ENCODE measurements around the gene MOCOS. TPM values are rescaled to one million over a fixed set of nuclear protein-coding genes. Genes with fewer than 3 reads are reported as not detected.

MOCOS gene
- total and polyA plus RNA-seq, 2 of the 13 experiments (the other 11 are each of a cell fraction or from before 2014, with no cell fraction given) = 7.7 to 15.4 TPM

GRCh38 chr18:36217348-36217747, 30.1 kb downstream of the MOCOS start (continued):
- TF ChIP-seq, protein P1, sequence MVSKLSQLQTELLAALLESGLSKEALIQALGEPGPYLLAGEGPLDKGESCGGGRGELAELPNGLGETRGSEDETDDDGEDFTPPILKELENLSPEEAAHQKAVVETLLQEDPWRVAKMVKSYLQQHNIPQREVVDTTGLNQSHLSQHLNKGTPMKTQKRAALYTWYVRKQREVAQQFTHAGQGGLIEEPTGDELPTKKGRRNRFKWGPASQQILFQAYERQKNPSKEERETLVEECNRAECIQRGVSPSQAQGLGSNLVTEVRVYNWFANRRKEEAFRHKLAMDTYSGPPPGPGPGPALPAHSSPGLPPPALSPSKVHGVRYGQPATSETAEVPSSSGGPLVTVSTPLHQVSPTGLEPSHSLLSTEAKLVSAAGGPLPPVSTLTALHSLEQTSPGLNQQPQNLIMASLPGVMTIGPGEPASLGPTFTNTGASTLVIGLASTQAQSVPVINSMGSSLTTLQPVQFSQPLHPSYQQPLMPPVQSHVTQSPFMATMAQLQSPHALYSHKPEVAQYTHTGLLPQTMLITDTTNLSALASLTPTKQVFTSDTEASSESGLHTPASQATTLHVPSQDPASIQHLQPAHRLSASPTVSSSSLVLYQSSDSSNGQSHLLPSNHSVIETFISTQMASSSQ (IDR thresholded peaks at IDR 0.05; ENCODE audit: low read depth) = no peak
- TF ChIP-seq, protein P1 (CRISPR knock-in tag; IDR thresholded peaks at IDR 0.05; ENCODE audit: borderline replicate concordance) = no peak
- TF ChIP-seq POGZ (CRISPR knock-in tag; IDR thresholded peaks at IDR 0.05) = 0 out of 2 replicates have a peak, but pooled peaks have one; percentile 33
- TF ChIP-seq ZNF292 (CRISPR knock-in tag; IDR thresholded peaks at IDR 0.05; ENCODE audit: borderline replicate concordance, low read depth) = peak; percentile 43; the same call in 1 of the 2 replicates
- peak; percentile 76 for TF ChIP-seq TFAP4 (IDR thresholded peaks at IDR 0.05; ENCODE audit: borderline replicate concordance, low read depth)
- no peak for TF ChIP-seq RBFOX2 (IDR thresholded peaks at IDR 0.05; ENCODE audit: low read depth, low read length)
- TF ChIP-seq LCORL (IDR thresholded peaks at IDR 0.05) = no peak
- peak; percentile 57; the same call in 1 of the 2 replicates for TF ChIP-seq LCORL (CRISPR knock-in tag; IDR thresholded peaks at IDR 0.05)
- TF ChIP-seq ZNF512B (CRISPR knock-in tag; IDR thresholded peaks at IDR 0.05; ENCODE audit: borderline replicate concordance) = no peak
- TF ChIP-seq, protein P2, sequence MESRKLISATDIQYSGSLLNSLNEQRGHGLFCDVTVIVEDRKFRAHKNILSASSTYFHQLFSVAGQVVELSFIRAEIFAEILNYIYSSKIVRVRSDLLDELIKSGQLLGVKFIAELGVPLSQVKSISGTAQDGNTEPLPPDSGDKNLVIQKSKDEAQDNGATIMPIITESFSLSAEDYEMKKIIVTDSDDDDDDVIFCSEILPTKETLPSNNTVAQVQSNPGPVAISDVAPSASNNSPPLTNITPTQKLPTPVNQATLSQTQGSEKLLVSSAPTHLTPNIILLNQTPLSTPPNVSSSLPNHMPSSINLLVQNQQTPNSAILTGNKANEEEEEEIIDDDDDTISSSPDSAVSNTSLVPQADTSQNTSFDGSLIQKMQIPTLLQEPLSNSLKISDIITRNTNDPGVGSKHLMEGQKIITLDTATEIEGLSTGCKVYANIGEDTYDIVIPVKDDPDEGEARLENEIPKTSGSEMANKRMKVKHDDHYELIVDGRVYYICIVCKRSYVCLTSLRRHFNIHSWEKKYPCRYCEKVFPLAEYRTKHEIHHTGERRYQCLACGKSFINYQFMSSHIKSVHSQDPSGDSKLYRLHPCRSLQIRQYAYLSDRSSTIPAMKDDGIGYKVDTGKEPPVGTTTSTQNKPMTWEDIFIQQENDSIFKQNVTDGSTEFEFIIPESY (CRISPR knock-in tag; IDR thresholded peaks at IDR 0.05) = no peak
- no peak for TF ChIP-seq ATF6 (CRISPR knock-in tag; conservative IDR thresholded peaks at IDR 0.05)
- no peak for TF ChIP-seq KMT2A (CRISPR knock-in tag; IDR thresholded peaks at IDR 0.05)
- TF ChIP-seq MTF2 (CRISPR knock-in tag; IDR thresholded peaks at IDR 0.05; ENCODE audit: borderline replicate concordance) = no peak
- no peak for TF ChIP-seq HIVEP1 (CRISPR knock-in tag; IDR thresholded peaks at IDR 0.05)
- TF ChIP-seq CREB1 (IDR thresholded peaks at IDR 0.05) = no peak
- TF ChIP-seq CREB1 (CRISPR knock-in tag; IDR thresholded peaks at IDR 0.05) = no peak
- 0 out of 2 replicates have a peak, but pooled peaks have one; percentile 21 for TF ChIP-seq ZNF224 (CRISPR knock-in tag; IDR thresholded peaks at IDR 0.05)
- no peak for TF ChIP-seq ZSCAN22 (CRISPR knock-in tag; IDR thresholded peaks at IDR 0.05)
- no peak for TF ChIP-seq KLF11 (CRISPR knock-in tag; IDR thresholded peaks at IDR 0.05)
